ENCODE results near the gene TM9SF3.

- no peak for TF ChIP-seq CTCF (IDR thresholded peaks at IDR 0.05)
- TF ChIP-seq POLR2A (IDR thresholded peaks at IDR 0.05), result no peak
Measured at GRCh38 chr10:96516337-96516736, 70.5 kb downstream of the TM9SF3 start.

Measured in suprapubic skin (tissue), 3 donors.